COLO829 (cell line): Measurements from ENCODE around the gene NAV3.
A peak's percentile ranks its signal among the peaks of the same experiment; 100 is the strongest.
"Not testable (repeated sequence)": the region's sequence is repeated elsewhere in the genome, so short reads cannot be mapped to it uniquely, and the experiment has no call there.

Experiments
- DNase-seq: peaks from one replicate; pipeline ENCODE4 v3.0.0; 2012; ENCODE audit warnings: low spot score

NAV3 gene

DNA sequence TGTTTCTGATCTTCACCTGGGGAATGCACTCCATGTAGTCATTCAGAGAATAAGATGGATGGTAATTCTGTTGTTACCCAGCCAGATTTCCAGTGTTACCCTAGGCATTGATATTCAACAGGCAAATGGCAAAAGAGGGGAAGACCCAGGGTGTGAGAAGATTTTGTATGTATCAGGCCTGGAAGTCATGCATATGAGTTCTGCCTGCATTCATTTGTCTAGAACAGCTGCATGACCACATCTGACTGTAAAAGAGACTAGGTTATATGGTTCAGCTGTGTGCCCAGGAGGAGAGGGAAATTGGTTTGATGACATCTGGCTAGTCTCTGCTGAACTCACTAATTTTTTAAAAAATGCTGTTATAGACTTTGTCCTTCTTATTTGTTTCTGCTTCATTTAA lies 224.9 kb downstream of the NAV3 start:
- no peak for DNase-seq

DNA sequence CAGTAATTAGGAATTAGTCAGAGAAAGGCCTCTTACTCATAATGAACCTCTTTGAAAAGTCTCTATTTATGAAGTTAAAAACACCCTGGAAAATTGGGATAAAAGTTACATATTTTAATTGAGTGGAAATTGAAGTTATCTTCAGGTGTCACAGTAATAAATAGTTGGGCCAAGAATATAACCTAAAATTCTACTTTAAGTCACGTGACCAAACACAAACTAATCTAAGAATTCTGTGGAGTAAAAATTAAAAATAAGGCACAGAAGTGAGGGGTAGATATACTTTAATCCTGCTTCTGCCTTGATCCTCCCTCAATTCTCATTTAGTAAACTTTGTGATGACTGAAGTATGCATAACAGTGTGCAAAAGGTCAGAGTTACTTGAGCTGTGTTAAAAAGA lies 226.4 kb downstream of the NAV3 start:
- no peak for DNase-seq

DNA sequence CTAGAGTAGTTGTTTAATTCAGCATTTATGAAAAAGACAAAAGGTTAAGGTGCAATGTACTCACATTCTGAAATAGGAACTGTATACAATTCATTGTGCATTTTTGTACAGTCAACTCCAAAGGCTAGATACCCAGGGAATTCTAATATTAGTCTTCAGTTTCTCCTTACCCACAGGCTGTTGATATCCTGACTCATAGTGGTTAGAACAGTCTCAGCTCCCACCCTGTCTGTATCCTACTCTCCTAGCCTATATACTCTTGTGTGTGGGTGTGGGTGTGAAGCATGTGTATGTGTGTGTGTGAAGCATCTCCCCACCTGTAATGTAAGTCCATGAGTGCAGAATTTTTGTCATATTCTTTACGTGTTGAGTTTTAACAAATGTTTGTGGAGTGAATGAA lies 229.5 kb downstream of the NAV3 start:
- DNase-seq, result no peak

DNA sequence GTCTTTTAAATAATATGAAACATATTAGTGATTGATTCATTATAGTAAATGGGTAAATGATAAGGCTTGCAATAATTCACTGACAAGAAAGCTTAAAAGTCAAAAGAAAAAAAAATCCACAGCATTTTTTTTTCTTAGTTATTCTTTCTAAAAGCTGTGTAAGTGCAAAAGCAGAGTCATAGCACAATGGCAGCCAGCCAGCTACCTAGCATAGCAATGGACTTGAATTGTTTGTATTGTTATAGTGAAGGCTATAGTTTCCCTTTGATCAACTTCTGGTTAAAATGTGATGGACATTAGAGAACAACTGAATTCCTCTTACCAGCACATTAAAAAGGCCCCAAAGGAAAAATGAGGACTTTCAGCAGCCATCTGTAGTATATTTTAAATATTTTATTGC lies 232.1 kb downstream of the NAV3 start:
- DNase-seq, result peak; percentile 23

DNA sequence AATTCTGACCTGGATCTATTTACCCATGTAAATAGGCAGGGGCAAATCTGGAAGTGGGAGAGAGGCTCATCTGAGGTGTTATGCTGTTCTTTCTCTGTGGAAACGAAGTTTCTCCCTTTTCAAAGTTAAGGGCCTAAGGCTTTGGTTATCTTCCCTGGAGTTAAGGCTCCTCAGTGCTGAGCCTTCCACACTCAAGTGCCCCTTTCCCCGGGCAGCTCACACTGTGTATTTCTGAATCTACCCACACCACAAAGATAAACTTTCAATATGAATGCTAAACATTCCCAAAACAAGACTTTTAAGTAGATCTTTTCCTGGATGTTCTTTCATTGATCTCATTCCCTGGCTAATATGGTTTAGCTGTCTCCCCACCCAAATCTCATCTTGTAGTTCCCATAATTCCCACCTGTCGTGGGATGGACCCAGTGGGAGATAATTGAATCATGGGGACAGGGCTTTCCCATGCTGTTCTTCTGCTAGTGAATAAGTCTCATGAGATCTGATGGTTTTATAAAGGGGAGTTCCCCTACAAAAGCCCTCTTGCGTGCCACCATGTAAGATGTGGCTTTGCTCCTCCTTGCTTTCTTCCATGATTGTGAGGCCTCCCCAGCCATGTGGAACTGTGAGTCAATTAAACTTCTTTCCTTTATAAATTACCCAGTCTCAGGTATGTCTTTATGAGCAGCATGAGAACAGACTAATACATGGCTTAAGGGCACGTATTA lies 251.1 kb downstream of the NAV3 start:
- no peak for DNase-seq

DNA sequence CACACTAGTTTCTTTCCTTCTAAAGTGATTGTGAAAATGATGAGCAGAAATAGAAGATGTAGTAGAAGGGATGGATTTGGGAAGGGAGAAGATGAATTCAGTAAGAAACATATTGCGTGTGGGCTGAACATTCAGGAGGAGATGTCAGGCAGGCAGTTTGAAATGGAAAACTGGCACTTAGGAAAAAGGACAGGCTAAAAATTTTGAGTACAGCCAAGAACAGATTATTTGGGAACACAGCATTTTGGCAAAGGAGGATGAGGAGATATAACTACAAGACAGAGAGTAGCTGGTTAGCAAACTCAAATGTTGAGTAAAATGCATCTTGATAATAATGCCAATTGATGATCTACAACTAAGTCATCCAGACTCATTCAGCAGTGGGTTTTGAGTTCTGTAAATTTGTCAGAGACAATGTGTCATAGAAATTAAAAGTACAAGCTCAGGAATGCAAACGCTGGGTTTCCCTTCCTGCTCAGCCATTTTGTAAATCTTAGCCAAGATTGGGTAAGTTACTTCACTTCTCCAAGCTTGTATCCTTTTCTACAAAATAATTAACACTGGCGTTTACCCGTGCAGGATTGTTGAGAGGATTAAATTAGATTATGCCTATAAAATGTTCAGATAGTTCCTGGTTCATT lies 255.0 kb downstream of the NAV3 start:
- no peak for DNase-seq

DNA sequence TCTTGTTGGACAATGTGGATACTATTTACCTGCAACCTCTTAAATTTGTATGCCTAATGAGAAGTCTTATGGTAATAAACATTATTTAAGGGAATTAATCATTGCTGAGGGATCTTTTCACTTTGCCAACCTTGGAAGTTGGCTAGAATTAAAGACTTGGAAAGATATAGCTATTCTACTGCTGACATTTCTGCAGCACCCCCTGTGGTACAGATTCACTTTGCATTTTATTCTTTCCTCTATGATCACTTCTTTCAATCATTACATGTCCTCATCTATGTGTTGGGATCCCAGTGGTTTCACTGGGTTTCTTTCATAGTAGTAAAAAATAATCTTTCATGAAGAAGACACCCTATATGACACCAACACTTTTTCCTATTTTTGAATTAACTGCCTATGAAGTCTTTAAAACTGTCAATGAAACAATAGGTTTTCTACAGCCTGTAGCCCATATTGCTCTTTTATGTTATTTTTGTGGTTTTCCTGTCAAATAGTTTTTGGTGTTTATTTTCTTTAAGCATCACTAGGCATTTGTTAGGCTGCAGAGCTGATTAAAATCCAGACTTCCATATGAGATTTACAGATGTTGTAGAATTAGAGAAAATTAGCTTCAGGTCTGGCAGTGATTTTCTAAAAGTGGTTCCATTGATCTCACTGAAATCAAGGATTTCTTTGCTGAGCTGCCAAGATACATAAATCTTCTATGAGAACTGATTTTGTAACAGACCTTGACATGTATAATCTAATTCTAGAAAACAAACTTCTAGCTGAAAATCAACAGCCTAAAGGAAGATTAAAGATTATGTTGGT lies 256.1 kb downstream of the NAV3 start:
- DNase-seq, result no peak

DNA sequence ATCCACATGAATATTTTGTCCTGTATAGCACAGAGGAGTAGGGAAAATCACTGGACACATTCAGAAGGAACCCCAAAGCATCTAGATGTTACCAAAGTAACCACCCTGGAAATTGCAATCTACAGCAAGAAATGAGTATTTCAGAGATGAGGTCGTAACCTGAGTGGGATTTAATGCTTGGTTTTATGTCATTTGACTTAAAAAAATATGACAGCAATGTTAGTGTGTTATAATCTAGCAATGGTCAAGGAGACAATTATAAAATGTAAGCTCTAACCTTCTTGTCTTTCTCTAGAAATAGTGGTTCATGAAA lies 256.6 kb downstream of the NAV3 start:
- DNase-seq, result no peak

DNA sequence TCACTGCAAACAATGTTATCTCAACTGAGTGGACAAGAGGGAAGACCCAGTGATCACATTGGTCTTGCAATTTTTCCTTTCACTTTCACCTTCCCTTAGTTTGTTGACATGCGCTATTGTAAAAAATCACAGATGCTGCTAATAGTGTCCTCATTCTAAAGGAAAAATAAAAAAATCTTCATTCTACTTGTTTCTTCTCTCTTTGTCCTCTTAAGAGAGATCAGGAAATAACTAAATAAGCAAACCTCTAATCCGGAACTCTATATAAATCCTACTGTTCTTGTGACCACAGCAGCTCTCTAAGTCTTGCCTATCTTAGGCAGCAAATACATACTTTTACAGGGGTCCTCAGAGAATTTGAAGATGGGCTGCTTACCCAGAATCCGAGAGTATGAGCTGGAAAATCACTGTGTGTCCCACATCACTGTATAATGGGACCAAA lies 257.7 kb downstream of the NAV3 start:
- peak; percentile 31 for DNase-seq

DNA sequence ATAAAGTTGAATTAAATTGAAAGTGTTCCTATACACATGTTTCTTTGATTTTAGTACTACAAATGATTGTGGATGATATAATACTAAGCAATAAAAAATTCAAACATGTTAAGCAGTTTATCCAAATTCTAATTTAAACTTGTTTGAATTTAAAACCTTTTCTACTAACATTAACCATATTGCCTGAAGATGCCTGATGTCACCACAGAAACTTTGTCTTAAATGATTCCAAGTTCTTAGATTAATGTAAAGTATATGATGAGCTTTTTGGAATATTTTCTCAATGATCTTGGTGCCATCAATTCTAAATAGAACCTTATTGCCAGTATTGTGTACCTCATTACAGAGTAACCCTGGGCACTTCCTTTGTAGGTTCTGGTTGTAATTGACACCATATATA lies 259.6 kb downstream of the NAV3 start:
- DNase-seq, result no peak

DNA sequence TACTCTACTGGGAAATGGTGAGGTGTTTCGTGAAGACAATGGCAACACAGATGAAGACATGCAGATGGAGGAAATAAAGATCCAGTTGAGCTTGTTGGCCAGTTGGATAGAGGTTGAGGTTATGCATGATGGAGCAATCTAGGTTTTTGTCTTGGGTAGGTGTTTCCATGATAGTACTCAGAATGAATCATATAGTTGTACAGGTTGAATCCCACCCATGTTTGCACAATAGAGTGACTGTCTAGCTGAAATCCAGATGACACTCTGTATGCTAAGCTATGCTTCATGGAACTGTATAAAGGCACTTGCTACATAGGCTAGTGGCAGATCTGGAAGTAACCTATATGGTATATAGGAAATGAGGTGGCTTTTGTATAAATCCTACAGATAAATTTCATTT lies 264.9 kb downstream of the NAV3 start:
- no peak for DNase-seq

DNA sequence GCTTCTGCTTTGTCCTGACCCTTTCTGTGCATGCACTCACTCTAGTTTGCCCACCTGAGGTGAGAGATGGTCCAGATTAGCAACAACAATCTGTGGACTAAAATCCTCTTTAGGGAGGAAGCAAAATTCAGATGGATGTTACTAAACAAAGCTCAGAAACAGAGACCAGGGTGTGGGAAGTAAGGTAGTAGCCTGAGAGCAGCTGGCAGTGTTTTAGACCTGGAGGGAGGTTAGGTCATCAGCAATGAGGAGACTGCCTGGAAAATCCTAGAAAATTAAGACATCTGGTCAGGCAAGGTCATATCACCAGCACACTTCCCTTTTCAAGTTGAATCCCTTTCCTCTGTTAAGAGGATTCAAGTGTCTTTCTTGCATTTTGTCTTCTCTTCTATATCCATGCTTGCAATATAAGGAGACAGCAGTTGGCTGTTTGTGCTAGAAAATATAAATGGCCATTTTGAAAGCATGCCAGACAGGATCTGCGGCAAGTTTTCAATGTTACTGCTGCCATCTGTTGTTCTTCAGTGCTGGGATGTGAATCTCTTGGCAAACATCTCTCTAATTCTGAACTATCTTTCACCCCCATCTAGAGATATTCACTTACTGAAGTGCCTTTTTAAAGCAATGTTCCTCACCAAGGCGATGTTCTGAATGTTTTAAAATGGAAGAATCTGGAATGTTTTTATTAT lies 266.4 kb downstream of the NAV3 start:
- DNase-seq, result no peak

DNA sequence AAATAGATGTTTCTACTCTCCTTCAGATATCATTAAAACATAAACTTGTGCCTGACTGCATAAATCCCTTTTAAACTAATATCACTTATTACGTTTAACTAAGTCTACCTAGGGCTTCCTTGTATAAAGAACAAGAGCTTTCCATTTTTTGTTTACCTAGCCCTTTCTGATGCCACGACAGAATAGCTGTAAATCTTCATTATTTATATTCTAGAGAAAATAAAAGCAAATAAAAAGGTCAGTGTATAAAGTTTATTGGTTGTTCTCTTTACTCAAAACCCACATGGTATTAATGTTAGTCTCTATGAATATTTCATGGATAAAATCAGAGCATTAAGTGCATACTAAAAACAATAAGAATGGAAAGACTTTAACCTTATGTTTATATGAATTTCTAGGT lies 269.1 kb downstream of the NAV3 start:
- no peak for DNase-seq

DNA sequence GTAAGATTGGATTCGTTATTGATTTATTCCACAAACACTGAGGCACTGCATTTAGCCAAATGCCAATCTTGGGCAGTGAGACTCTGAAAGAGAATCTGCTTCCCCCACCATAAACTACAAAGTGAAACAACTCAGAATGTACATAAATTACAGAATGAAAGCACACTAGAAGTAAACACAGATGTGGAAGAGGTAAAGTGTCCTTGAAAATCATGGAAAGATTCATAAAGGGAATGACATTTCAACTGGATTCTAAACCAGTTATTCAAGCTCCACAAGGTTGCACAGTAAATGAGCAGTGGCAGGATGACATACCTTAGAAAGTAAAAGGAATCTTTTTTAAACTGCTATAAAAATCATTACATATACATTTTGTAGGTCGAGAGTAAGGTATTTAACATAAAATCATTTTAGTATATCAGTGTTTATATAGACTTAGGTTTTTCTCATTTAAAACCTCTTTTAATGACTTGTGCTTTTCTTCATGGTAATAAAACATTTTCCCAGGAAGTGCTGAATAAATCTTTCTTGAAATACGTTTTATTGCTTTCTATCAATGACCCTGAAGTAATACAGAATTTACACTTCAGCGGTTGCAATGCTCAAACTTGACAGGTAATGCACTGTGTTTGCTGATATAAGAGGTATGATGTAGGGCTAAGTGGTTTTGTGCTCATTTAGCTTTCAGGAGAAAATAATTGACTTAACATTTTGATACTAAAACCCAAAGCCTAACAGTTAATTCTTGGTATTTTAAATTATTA lies 270.6 kb downstream of the NAV3 start:
- no peak for DNase-seq

DNA sequence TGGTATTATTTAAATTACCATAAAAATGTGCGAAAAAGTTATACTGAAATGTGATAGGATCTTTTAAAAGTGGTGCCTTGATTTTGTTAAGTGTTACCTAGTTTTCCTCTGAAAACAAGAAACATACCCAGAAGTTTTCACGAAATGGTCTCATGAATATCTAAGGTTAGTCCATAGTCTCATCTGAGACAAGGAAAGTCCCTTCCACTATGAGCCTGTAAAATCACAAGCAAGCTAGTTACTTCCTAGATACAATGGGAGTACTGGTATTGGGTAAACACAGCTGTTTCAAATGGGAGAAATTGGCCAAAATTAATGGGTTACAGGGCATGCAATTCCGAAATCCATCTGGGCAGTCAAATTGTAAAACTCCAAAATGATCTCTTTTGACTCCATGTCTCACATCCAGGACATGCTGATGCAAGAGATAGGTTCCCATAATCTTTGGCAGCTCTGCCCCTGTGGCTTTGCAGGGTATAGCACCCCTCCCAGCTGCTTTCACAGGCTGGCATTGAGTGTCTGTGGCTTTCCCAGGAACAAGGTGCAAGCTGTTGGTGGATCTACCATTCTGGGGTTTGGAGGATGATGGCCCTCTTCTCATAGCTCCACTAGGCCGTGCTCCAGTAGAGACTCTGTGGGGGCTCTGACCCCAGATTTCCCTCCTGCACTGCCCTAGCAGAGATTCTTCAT lies 271.4 kb downstream of the NAV3 start:
- no peak for DNase-seq

DNA sequence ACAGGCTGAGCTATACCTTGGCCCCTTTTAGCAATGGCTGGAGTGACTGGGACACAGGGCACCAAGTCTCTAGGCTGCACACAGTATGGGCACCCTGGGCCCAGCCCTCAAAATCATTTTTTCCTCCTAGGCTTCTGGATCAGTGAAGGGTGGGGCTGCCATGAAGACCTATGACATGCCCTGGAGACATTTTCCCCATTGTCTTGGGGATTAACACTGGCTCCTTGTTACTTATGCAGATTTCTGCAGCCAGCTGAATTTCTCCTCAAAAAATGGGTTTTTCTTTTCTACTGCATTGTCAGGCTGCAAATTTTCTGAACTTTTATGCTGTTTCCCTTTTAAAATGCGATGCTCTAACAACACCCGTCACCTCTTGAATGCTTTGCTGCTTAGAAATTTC lies 272.1 kb downstream of the NAV3 start:
- not testable (repeated sequence) for DNase-seq

DNA sequence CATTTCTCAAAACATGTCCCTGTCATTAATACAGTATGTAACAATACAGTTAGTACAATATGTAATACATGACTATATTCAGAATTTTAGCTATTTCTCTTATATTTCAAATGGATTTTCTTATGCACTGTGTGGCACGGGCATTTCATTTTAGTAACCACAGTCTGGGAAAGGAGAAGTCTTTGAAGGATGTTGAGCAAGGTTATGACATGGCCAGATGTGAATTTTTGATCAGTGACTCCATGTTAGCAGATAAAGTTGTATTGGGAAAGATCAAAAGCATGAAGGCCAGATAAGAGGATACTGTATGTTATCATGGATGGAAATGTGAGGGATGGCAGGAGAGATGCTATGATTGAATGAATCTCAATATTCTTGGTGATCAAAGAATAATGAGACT lies 285.2 kb downstream of the NAV3 start:
- DNase-seq, result no peak

DNA sequence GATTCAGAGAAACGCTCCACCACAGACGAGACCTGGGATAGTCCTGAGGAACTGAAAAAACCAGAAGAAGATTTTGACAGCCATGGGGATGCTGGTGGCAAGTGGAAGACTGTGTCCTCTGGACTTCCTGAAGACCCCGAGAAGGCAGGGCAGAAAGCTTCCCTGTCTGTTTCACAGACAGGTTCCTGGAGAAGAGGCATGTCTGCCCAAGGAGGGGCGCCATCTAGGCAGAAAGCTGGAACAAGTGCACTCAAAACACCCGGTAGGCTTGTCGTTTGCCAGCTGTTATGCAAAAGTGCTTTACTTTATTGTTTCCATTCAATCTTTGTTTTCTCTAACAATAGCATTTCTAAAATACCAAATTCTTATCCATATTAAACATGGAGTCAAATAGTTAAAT lies 287.3 kb downstream of the NAV3 start:
- no peak for DNase-seq

DNA sequence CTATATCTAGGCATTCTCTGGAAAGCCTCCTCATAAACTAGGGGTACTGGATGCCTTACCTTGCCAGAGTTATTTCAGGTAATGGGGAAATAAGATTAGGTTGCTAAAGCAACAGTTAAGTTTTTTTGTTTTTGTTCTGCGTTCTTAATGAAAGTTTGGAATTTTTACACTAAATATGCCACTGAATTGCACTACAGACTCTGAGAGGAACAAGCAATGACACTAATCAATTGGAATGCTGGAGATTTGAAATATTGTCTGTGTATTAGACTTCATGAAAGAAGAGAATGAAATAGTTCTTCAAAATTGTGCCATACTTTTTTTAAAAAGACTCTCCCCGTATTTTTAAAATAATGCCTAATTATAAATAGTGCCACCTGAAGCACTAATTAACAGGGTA lies 287.8 kb downstream of the NAV3 start:
- no peak for DNase-seq

DNA sequence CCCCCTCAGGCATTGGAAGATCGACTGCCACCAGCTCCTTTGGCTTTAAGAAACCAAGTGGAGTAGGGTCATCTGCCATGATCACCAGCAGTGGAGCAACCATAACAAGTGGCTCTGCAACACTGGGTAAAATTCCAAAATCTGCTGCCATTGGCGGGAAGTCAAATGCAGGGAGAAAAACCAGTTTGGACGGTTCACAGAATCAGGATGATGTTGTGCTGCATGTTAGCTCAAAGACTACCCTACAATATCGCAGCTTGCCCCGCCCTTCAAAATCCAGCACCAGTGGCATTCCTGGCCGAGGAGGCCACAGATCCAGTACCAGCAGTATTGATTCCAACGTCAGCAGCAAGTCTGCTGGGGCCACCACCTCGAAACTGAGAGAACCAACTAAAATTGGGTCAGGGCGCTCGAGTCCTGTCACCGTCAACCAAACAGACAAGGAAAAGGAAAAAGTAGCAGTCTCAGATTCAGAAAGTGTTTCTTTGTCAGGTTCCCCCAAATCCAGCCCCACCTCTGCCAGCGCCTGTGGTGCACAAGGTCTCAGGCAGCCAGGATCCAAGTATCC lies 288.7 kb downstream of the NAV3 start:
- DNase-seq, result no peak

DNA sequence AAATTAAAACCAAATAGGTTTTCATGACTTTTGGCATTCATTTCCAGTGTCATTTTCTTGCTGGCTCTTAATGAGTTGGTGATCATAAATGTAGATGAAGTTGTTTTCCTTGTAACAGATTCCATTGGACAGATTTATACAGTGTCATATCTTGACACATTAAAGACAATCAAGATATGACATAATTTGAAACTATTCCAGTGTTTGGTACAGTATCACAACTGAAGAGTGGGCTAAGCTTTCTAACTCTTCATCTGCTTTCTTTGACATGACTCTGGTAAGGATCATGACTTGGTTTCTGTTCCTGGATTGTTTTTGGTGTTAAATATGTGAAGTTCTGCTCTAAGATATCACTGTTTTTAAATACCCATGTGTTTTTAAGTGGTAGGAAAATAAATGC lies 289.6 kb downstream of the NAV3 start:
- no peak for DNase-seq
